Endothelial cell of umbilical vein (primary cell): ENCODE results near the gene CHCHD5. TPM values are rescaled to one million over a fixed set of nuclear protein-coding genes. Genes with fewer than 3 reads are reported as not detected.

Experiments
- BruUV-seq: library from RNA; stranded (reverse); fragments of 400-500 nt; replicated peaks from 2 replicates; lab custom pipeline; 2021; lab: Mats Ljungman, UMichigan
- CTCF ChIA-PET: fragments of 300-600, 350-600 bp; sonication (Branson Sonifier 250); formaldehyde crosslinking; loops from one replicate; lab custom pipeline; 2021; ENCODE audit warnings: antibody characterized with exemption, inconsistent platforms; lab: Charles Lee
- POLR2A ChIA-PET: fragments of 300-600, 350-600 bp; sonication (Branson Sonifier 250); formaldehyde crosslinking; loops from one replicate; lab custom pipeline; 2021; ENCODE audit warnings: antibody characterized with exemption, inconsistent platforms; lab: Charles Lee
- DNase-seq: peaks from one replicate; pipeline ENCODE4 v3.0.0-alpha.2; 2011; ENCODE audit warnings: low read depth, low spot score
- FAIRE-seq: peaks from 2 replicates; lab custom pipeline; 2011; peaks lifted over from hg19 to GRCh38; lab: Jason Lieb, UNC
- H2AFZ ChIP-seq: 2 replicates; pipeline ENCODE4 v1.6.0; 2012; ENCODE audit warnings: low read depth, low read length, control low read depth, inconsistent platforms
- H3K27ac ChIP-seq: 2 replicates; pipeline ENCODE4 v1.5.1; 2011; ENCODE audit warnings: low read depth, mild to moderate bottlenecking, control low read depth, low read length, moderate library complexity; ENCODE audit not compliant: insufficient read depth
- H3K27me3 ChIP-seq, 2 experiments: 2 replicates each; pipeline versions ENCODE4 v1.6.0 to v1.6.1; 2011; ENCODE audit warnings: low read length in 2 of 2, mixed read lengths in 1 of 2; ENCODE audit not compliant: control insufficient read depth in 2 of 2, insufficient read depth in 2 of 2
- H3K36me3 ChIP-seq, 2 experiments: 2 replicates in 1 of 2; 3 replicates in 1 of 2; pipeline ENCODE4 v1.5.1; 2011; ENCODE audit warnings: low read length in 2 of 2, mild to moderate bottlenecking in 1 of 2, moderate library complexity in 1 of 2; ENCODE audit not compliant: control insufficient read depth in 2 of 2, insufficient read depth in 2 of 2; ENCODE audit errors: extremely low read depth in 1 of 2
- H3K4me1 ChIP-seq: 3 replicates; pipeline ENCODE4 v1.5.1; 2011; ENCODE audit warnings: mild to moderate bottlenecking, low read length; ENCODE audit not compliant: control insufficient read depth, insufficient read depth; ENCODE audit errors: extremely low read depth
- H3K4me2 ChIP-seq: 2 replicates; pipeline ENCODE4 v1.6.1; 2011; ENCODE audit warnings: low read length, control low read depth, mixed read lengths; ENCODE audit not compliant: insufficient read depth
- H3K4me3 ChIP-seq, 3 experiments: fragments of 200-600 bp in 1 of 3; sonication (generic), shearing (Covaris generic) in 1 of 3; replicated peaks in 1 of 3; 2 replicates each; pipeline ENCODE4 v1.5.1; 2011 to 2016; ENCODE audit warnings: control low read depth in 3 of 3, low read length in 3 of 3, mild to moderate bottlenecking in 2 of 3, inconsistent platforms in 1 of 3, low read depth in 1 of 3, moderate library complexity in 1 of 3; ENCODE audit not compliant: insufficient read depth in 1 of 3
- H3K79me2 ChIP-seq: 2 replicates; pipeline ENCODE4 v1.6.0; 2012; ENCODE audit warnings: low read length, inconsistent platforms; ENCODE audit not compliant: control insufficient read depth, insufficient read depth
- H3K9ac ChIP-seq: replicated peaks from 2 replicates; pipeline ENCODE3; 2011; ENCODE audit warnings: low read length, control low read depth; ENCODE audit not compliant: insufficient read depth; ENCODE audit errors: extremely low read depth
- H3K9me1 ChIP-seq: replicated peaks from 3 replicates; pipeline ENCODE4 v1.6.0; 2011; ENCODE audit warnings: mild to moderate bottlenecking, low read length; ENCODE audit not compliant: control insufficient read depth, insufficient read depth; ENCODE audit errors: extremely low read depth
- H3K9me3 ChIP-seq: replicated peaks from 2 replicates; pipeline ENCODE4 v1.5.1; 2012; ENCODE audit warnings: low read length, inconsistent platforms; ENCODE audit not compliant: control insufficient read depth, insufficient read depth
- H4K20me1 ChIP-seq: replicated peaks from 2 replicates; pipeline ENCODE3; 2011; ENCODE audit warnings: mild to moderate bottlenecking, low read length; ENCODE audit not compliant: control insufficient read depth, insufficient read depth; ENCODE audit errors: extremely low read depth
- CTCF ChIP-seq, 2 donors: IDR thresholded peaks; 1 replicate in 1 of 2; 2 replicates in 1 of 2; pipeline ENCODE4 v1.5.1; 2011; ENCODE audit warnings: low read length in 2 of 2, mild to moderate bottlenecking in 2 of 2, moderate library complexity in 2 of 2, control low read depth in 1 of 2, inconsistent platforms in 1 of 2, low read depth in 1 of 2; ENCODE audit not compliant: insufficient read depth in 1 of 2; ENCODE audit errors: extremely low read depth in 1 of 2
- EZH2 ChIP-seq: IDR thresholded peaks from 2 replicates; pipeline ENCODE4 v1.6.1; 2012; ENCODE audit warnings: borderline replicate concordance, low read depth, mild to moderate bottlenecking, moderate library complexity, low read length, inconsistent platforms; ENCODE audit not compliant: severe bottlenecking
- FOS ChIP-seq: IDR thresholded peaks from 2 replicates; pipeline ENCODE4 v1.6.1; 2011; ENCODE audit warnings: mild to moderate bottlenecking, low read length, moderate library complexity, borderline replicate concordance; ENCODE audit not compliant: insufficient read depth
- GATA2 ChIP-seq: IDR thresholded peaks from 2 replicates; pipeline ENCODE4 v1.7.0; 2011; ENCODE audit warnings: low read depth, mild to moderate bottlenecking, moderate library complexity, mixed read lengths, low read length; ENCODE audit not compliant: insufficient read length, insufficient read depth
- JUN ChIP-seq: IDR thresholded peaks from 2 replicates; pipeline ENCODE4 v1.6.1; 2011; ENCODE audit warnings: borderline replicate concordance, low read depth; ENCODE audit not compliant: insufficient read length, insufficient read depth
- MYC ChIP-seq: IDR thresholded peaks from one replicate; pipeline ENCODE4 v1.6.1; 2011; ENCODE audit warnings: mild to moderate bottlenecking, low read depth, low read length
- POLR2A ChIP-seq: IDR thresholded peaks from 2 replicates; pipeline ENCODE4 v1.6.1; 2012; ENCODE audit warnings: low read depth, mild to moderate bottlenecking, control low read depth, low read length
- POLR2AphosphoS5 ChIP-seq: IDR thresholded peaks from 2 replicates; pipeline ENCODE4 v1.6.1; 2012; ENCODE audit warnings: low read depth, mild to moderate bottlenecking, control low read depth, low read length, moderate library complexity; ENCODE audit not compliant: insufficient read depth
- dilution Hi-C: fragments of 300-500 bp; cut with MboI; formaldehyde crosslinking; loops from one replicate; pipeline ENCODE4 v1.15.0; 2019; ENCODE audit warnings: low sequenced_read_pairs; ENCODE audit not compliant: extremely low pct_ligation_motif_present
- intact Hi-C: fragments of 100-400 bp; cut with micrococcal nuclease; formaldehyde crosslinking; loops from one replicate; pipeline ENCODE4 v1.10.0; 2022
- polyA plus RNA-seq, 4 experiments: library from polyadenylated mRNA; depleted of rRNA in 3 of 4; stranded (reverse) in 3 of 4; unstranded in 1 of 4; fragments of >200 nt; gene quantifications; 2 replicates each; pipeline versions ENCODE4 v1.2.1 to v1.2.3, GENCODE V29; 2011 to 2012; ENCODE audit warnings: missing spikeins in 1 of 4
- total RNA-seq: library from RNA; stranded (reverse); gene quantifications from 2 replicates; pipeline ENCODE4 v1.2.3, GENCODE V29; 2021

CHCHD5 gene
- total and polyA plus RNA-seq, 2 donors (not counting 3 experiments of a cell fraction or from before 2014, with no cell fraction given), result 22.2 to 44.7 TPM

DNA sequence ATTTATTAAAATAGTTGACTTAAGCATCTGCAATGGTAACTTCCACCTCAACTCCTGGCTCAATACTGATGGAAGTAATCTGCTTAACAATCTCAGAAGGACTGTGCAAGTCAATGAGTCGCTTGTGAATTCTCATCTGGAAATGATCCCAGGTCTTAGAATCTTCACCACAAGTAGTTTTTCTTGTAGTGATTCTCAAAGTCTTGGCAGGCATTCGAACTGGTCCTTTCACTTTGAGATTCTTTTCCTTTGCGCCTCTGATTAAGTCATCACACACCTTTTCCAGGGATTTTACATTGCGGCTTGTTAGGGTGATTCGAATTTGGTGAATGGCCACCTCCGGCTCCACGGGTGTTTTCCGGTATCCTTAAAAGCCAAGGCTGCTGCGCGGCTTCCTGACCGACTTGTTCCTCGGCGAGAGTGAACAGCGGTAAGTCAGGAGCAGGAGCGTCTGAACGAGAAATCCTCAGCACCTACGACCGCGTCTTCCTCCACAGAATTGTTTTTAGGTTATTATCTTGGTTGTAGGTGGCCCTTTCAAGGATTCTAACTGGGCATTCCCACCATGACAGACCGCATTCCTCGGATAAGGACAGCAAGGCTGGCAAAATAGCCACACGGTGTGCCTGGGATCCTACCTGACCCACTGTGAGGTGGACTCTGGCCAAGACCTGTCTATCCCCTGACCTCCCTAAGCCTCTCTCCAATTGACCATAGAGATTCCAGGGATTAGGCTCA lies 37.5 kb downstream of the CHCHD5 start:
- ChIA-PET POLR2A (no interaction called here), CTCF (no interaction called here)
- TF ChIP-seq MYC (no peak), GATA2 (no peak), POLR2AphosphoS5 (no peak), CTCF (IDR thresholded peaks at IDR 0.05; ENCODE audit: extremely low read depth in 1 of 2, insufficient read depth in 1 of 2, low read depth in 1 of 2, low read length in 2 of 2) (no peak), POLR2A (no peak), EZH2 (no peak), JUN (no peak), FOS (no peak)
- H3K4me2 ChIP-seq, result no peak overlapping the region
- DNase-seq (no peak), FAIRE-seq (no peak)
- no TSS peak for BruUV-seq
- no peaks in the 10 kb centered on the region for H3K36me3 ChIP-seq
- no peak overlapping the region for H2AFZ ChIP-seq
- dilution Hi-C loops, result no loop called here
- H4K20me1 ChIP-seq, result no peaks in the 10 kb centered on the region
- no peaks in the 10 kb centered on the region for H3K9me3 ChIP-seq
- no peak overlapping the region for H3K4me3 ChIP-seq
- H3K27ac ChIP-seq, result no peak overlapping the region
- no peaks in the 10 kb centered on the region for H3K27me3 ChIP-seq
- intact Hi-C loops, result no loop called here
- H3K4me1 ChIP-seq, result peaks cover 31% of the 10 kb centered on the region
- no peaks in the 10 kb centered on the region for H3K9me1 ChIP-seq
- no peaks in the 10 kb centered on the region for H3K79me2 ChIP-seq
- H3K9ac ChIP-seq, result no peak overlapping the region
